ENCODE data around the gene GRAMD2B. TPM values are rescaled to one million over a fixed set of nuclear protein-coding genes. Genes with fewer than 3 reads are reported as not detected.

Gene GRAMD2B
- total RNA-seq, 1 experiment from 2014 or later: 6.7 TPM

DNA sequence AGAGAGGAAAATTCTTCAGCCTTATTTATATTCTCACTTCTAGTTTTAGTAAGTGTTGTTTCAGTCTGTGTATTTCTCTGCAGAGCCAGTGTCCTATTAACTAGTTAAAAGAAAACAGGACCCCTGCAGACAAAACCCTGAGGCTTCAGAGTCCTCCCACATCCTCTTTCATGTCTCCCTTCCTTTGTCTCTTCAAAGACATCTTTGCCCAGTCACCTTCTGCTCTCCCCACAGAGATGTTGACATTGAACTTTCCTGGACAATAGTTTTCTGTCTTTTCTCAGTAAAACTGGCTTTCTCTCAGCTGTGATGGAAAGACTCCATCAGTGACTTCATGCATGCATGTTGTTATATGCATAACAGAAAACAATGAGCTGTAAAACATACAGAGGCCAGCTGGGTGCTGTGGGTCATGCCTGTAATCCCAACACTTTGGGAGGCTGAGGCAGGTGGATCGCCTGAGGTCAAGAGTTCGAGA lies 20.2 kb downstream of the GRAMD2B start:
- no peak overlapping the region for H3T11ph ChIP-seq (ENCODE audit: low read length)
- no peak overlapping the region for H3K4ac ChIP-seq (ENCODE audit: low read depth, low read length)
- H2AK5ac ChIP-seq (ENCODE audit: insufficient read length, low read length): no peak overlapping the region
- no peaks in the 10 kb centered on the region for H3K79me2 ChIP-seq (ENCODE audit: insufficient read depth, low read length)
- H3K18ac ChIP-seq (ENCODE audit: insufficient read length, low read depth, low read length): no peak overlapping the region
- H2BK120ac ChIP-seq (ENCODE audit: low read depth, low read length, poor library complexity, severe bottlenecking): no peak overlapping the region
- H3K56ac ChIP-seq (ENCODE audit: insufficient read length, low read depth, low read length): no peak overlapping the region
- DNase-seq: no peak
- no peak overlapping the region for H4K8ac ChIP-seq (replicated peaks; ENCODE audit: insufficient read length, low read depth, low read length)
- no peak overlapping the region for H2AFZ ChIP-seq (ENCODE audit: low read length)
- no peak overlapping the region for H2BK12ac ChIP-seq (ENCODE audit: insufficient read length, low read depth, low read length)
- no peak for TF ChIP-seq CTCF (conservative IDR thresholded peaks at IDR 0.05)
- H3K9me3 Mint-ChIP-seq: no peaks in the 10 kb centered on the region
- H3K9ac ChIP-seq (ENCODE audit: extremely low read depth, insufficient read length, low read length): no peak overlapping the region
- no peak overlapping the region for H3K4me2 ChIP-seq (ENCODE audit: insufficient read depth, insufficient read length, low read length)
- H3K27ac Mint-ChIP-seq: no peak overlapping the region
- H3K79me1 ChIP-seq (ENCODE audit: insufficient read depth, low read depth, low read length, poor library complexity, severe bottlenecking): no peaks in the 10 kb centered on the region
- H3K23ac ChIP-seq (ENCODE audit: insufficient read length, low read depth, low read length): no peak overlapping the region
- no peak overlapping the region for H3K27ac ChIP-seq (ENCODE audit: insufficient read length, low read depth, low read length)
- no peaks in the 10 kb centered on the region for H3K27me3 ChIP-seq (ENCODE audit: insufficient read depth, low read length)
- WGBS (ENCODE audit: extremely low coverage, insufficient read length, low lambda C conversion rate): no CpG with 5 or more reads among the region's 2 CpGs
- H3K36me3 Mint-ChIP-seq (ENCODE audit: insufficient read depth in 1 of 3, low read depth in 3 of 3): peaks cover 4 to 16% (median 13%) of the 10 kb centered on the region in 3 experiments; a peak in 5 of 7 replicates
- no peak overlapping the region for H3K14ac ChIP-seq (ENCODE audit: insufficient read depth, low read length)
- H3K4me3 Mint-ChIP-seq: no peak overlapping the region
- H4K5ac ChIP-seq (ENCODE audit: insufficient read length, low read depth, low read length): no peak overlapping the region
- no peaks in the 10 kb centered on the region for H3K4me1 ChIP-seq (ENCODE audit: insufficient read depth, low read length)
- no peak overlapping the region for H2BK5ac ChIP-seq (ENCODE audit: insufficient read length, low read length)
- H2BK15ac ChIP-seq (ENCODE audit: low read depth, low read length): no peak overlapping the region
- H3K27me3 Mint-ChIP-seq (ENCODE audit: low read depth): no peaks in the 10 kb centered on the region
- no peaks in the 10 kb centered on the region for H4K20me1 ChIP-seq (ENCODE audit: control insufficient read depth, insufficient read depth, insufficient read length)
- H3K23me2 ChIP-seq (ENCODE audit: insufficient read length, low read depth, low read length, poor library complexity, severe bottlenecking): no peaks in the 10 kb centered on the region
- H4K91ac ChIP-seq (ENCODE audit: insufficient read length, low read depth, low read length): no peak overlapping the region
- peaks cover 8 to 15% of the 10 kb centered on the region in 2 experiments for H3K4me1 Mint-ChIP-seq
- H3K9me3 ChIP-seq (ENCODE audit: control insufficient read depth, low read depth, low read length): no peaks in the 10 kb centered on the region
- no peak overlapping the region for H2BK20ac ChIP-seq (ENCODE audit: low read depth, low read length, poor library complexity, severe bottlenecking)
